GM12878 (cell line): ENCODE data around the gene NFYC. TPM values are rescaled to one million over a fixed set of nuclear protein-coding genes. Genes with fewer than 3 reads are reported as not detected.
A peak's percentile ranks its signal among the peaks of the same experiment; 100 is the strongest.
"Not testable (repeated sequence)": the region's sequence is repeated elsewhere in the genome, so short reads cannot be mapped to it uniquely, and the experiment has no call there.

ENCODE experiments used
- ATAC-seq: fragments of 200-7000 bp; cut with Tn5 transposase; 3 replicates; pipeline ENCODE4 v1.9.1; 2020; ENCODE audit warnings: mild to moderate bottlenecking, moderate library complexity
- BruUV-seq: library from RNA; stranded (reverse); fragments of 400-500 nt; replicated peaks from 2 replicates; lab custom pipeline; 2021; lab: Mats Ljungman, UMichigan
- CTCF ChIA-PET: fragments of 300-600 bp; sonication (Branson Sonifier 250); formaldehyde crosslinking; extraction: SDS; loops from one replicate; lab custom pipeline; 2021; ENCODE audit warnings: inconsistent platforms; lab: Yijun Ruan, JAX
- POLR2A ChIA-PET: fragments of 350-600 bp; formaldehyde crosslinking; extraction: SDS; loops from one replicate; lab custom pipeline; 2021; ENCODE audit warnings: inconsistent platforms; lab: Charles Lee
- RAD21 ChIA-PET: fragments of 300-600 bp; sonication (Branson Sonifier 250); formaldehyde crosslinking; loops from one replicate; lab custom pipeline; 2023; ENCODE audit warnings: antibody characterized with exemption; ENCODE audit not compliant: unreplicated experiment; lab: Charles Lee
- SMC1A ChIA-PET: fragments of 300-600 bp; sonication (Branson Sonifier 250); formaldehyde crosslinking; loops from one replicate; lab custom pipeline; 2023; ENCODE audit not compliant: unreplicated experiment, uncharacterized antibody; lab: Charles Lee
- DNase-seq: peaks from one replicate; pipeline ENCODE4 v3.0.0-alpha.2; 2011; ENCODE audit warnings: low read depth, low spot score
- FAIRE-seq: peaks from 3 replicates; lab custom pipeline; 2011; peaks lifted over from hg19 to GRCh38; lab: Jason Lieb, UNC
- H2AFZ ChIP-seq: 2 replicates; pipeline ENCODE4 v1.6.0; 2011; ENCODE audit warnings: low read depth, low read length, control low read depth; ENCODE audit not compliant: control insufficient read depth
- H3K27ac ChIP-seq: 2 replicates; pipeline ENCODE4 v1.5.1; 2011; ENCODE audit warnings: control low read depth; ENCODE audit not compliant: control insufficient read depth, insufficient read depth
- H3K27me3 ChIP-seq, 2 experiments: replicated peaks in 1 of 2; 2 replicates each; pipeline versions ENCODE4 v1.6.0 to v1.6.1; 2011; ENCODE audit warnings: low read length in 1 of 2; ENCODE audit not compliant: control insufficient read depth in 2 of 2, insufficient read depth in 2 of 2
- H3K36me3 ChIP-seq, 2 experiments: 2 replicates each; pipeline ENCODE4 v1.5.1; 2011; ENCODE audit warnings: low read length in 1 of 2; ENCODE audit not compliant: control insufficient read depth in 2 of 2, insufficient read depth in 2 of 2
- H3K4me1 ChIP-seq: 2 replicates; pipeline ENCODE4 v1.6.1; 2011; ENCODE audit warnings: mild to moderate bottlenecking, low read length, moderate library complexity, mixed read lengths; ENCODE audit not compliant: control insufficient read depth, insufficient read depth
- H3K4me2 ChIP-seq: 2 replicates; pipeline ENCODE4 v1.6.0; 2011; ENCODE audit warnings: control low read depth; ENCODE audit not compliant: control insufficient read depth, insufficient read depth
- H3K4me3 ChIP-seq: fragments of 200-600 bp; sonication (generic); 2 replicates; pipeline ENCODE4 v1.5.1; 2016
- H3K79me2 ChIP-seq: 2 replicates; pipeline ENCODE4 v1.6.0; 2011; ENCODE audit warnings: low read length; ENCODE audit not compliant: control insufficient read depth, insufficient read depth
- H3K9ac ChIP-seq: 2 replicates; pipeline ENCODE4 v1.8.0; 2011; ENCODE audit warnings: low read length, control low read depth, mixed read lengths; ENCODE audit not compliant: control insufficient read depth, insufficient read depth
- H3K9me3 ChIP-seq: replicated peaks from 3 replicates; pipeline ENCODE4 v1.5.1; 2011; ENCODE audit warnings: mild to moderate bottlenecking, low read length; ENCODE audit not compliant: control insufficient read depth, insufficient read depth
- H4K20me1 ChIP-seq: 2 replicates; pipeline ENCODE4 v1.6.0; 2011; ENCODE audit not compliant: control insufficient read depth, insufficient read depth
- RFX5 ChIP-seq: IDR thresholded peaks from 2 replicates; pipeline ENCODE4 v1.6.1; 2011; ENCODE audit warnings: low read depth, low read length, improper control_type of control experiment
- ZSCAN29 ChIP-seq: fragments of 450-650 bp; IDR thresholded peaks from 2 replicates; pipeline ENCODE4 v1.6.1; 2017; ENCODE audit warnings: mild to moderate bottlenecking, moderate library complexity
- WGBS: methylation state at CpG from one replicate; pipeline ENCODE4 v1.1.6; 2016; ENCODE audit warnings: low lambda C conversion rate; ENCODE audit not compliant: insufficient replicate concordance, insufficient coverage; ENCODE audit errors: missing lambda C conversion rate; 5-methylcytosine and 5-hydroxymethylcytosine counted together
- in situ Hi-C: fragments of 300-500 bp; cut with MboI; formaldehyde crosslinking; loops from 9 replicates; pipeline ENCODE4 v1.14.3; 2018; ENCODE audit warnings: mixed read lengths
- intact Hi-C: fragments of 100-400 bp; cut with micrococcal nuclease; formaldehyde crosslinking; loops from one replicate; pipeline ENCODE4 v1.14.2; 2022; ENCODE audit not compliant: unreplicated experiment
- polyA plus RNA-seq, 11 experiments: library from polyadenylated mRNA; depleted of rRNA in 4 of 11; unstranded in 6 of 11; stranded (reverse) in 5 of 11; fragments of >200 nt; fragmentation: Nextera tagmentation in 4 of 11; fragmentation: Illumina TruSeq in 1 of 11; extraction: Ambion mirVana in 4 of 11; extraction: Trizol in 1 of 11; gene quantifications; 1 replicate in 1 of 11; 2 replicates in 10 of 11; pipeline versions ENCODE4 v1.2.1 to v1.2.3, GENCODE V29; 2011 to 2016; ENCODE audit warnings: inconsistent platforms in 2 of 11, missing spikeins in 2 of 11, low read depth in 1 of 11
- total RNA-seq, 4 experiments: library from RNA; depleted of rRNA in 3 of 4; stranded (reverse); fragments of >200 nt in 3 of 4; fragmentation: Illumina TruSeq in 1 of 4; extraction: Trizol in 1 of 4; gene quantifications; 2 replicates each; pipeline versions ENCODE4 v1.2.1 to v1.2.3, GENCODE V29; 2013 to 2021
- TF ChIP-seq, protein P1 (sequence below): IDR thresholded peaks from 2 replicates; pipeline ENCODE4 v1.6.1; 2011; ENCODE audit warnings: low read depth, low read length, improper control_type of control experiment, borderline replicate concordance

NFYC gene
- total and polyA plus RNA-seq, 10 of the 15 experiments (the other 5 are each of a cell fraction or from before 2014, with no cell fraction given), result 4.3 to 84.2 (median 58.3) TPM

- ChIA-PET CTCF (interaction anchor here (0.6 to 3.6 kb wide), 24 partner anchors 9 to 461 kb away, joined by 3 to 19 read pairs (median 5); partner anchors contain the start of gene NFYC), POLR2A (interaction anchor here (1.0 to 2.1 kb wide), 6 partner anchors 9 to 33 kb away, joined by 3 to 5 read pairs (median 4); no protein-coding TSS in a partner anchor), RAD21 (interaction anchor here (1.0 to 1.8 kb wide), 10 partner anchors 10 to 98 kb away, joined by 3 to 8 read pairs (median 4); partner anchors contain the start of gene NFYC), SMC1A (interaction anchor here (0.7 to 3.3 kb wide), 15 partner anchors 9 to 98 kb away, joined by 3 to 20 read pairs (median 5); partner anchors contain the start of gene NFYC)
- Histone ChIP-seq H2AFZ (no peak overlapping the region), H4K20me1 (no peaks in the 10 kb centered on the region), H3K4me1 (no peaks in the 10 kb centered on the region), H3K4me3 (no peak overlapping the region), H3K36me3 (peaks cover 2 to 3% of the 10 kb centered on the region in 2 experiments; a peak in 3 of 4 replicates), H3K4me2 (no peak overlapping the region), H3K9me3 (no peaks in the 10 kb centered on the region), H3K79me2 (peaks cover 63% of the 10 kb centered on the region), H3K27me3 (no peaks in the 10 kb centered on the region), H3K9ac (no peak overlapping the region), H3K27ac (no peak overlapping the region)
- ATAC-seq (no peak), DNase-seq (no peak), FAIRE-seq (no peak)
- TSS peak; percentile 23 for BruUV-seq
- TF ChIP-seq RFX5, result no peak
- TF ChIP-seq, protein P1, sequence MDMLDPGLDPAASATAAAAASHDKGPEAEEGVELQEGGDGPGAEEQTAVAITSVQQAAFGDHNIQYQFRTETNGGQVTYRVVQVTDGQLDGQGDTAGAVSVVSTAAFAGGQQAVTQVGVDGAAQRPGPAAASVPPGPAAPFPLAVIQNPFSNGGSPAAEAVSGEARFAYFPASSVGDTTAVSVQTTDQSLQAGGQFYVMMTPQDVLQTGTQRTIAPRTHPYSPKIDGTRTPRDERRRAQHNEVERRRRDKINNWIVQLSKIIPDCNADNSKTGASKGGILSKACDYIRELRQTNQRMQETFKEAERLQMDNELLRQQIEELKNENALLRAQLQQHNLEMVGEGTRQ, result no peak
- no peak for TF ChIP-seq ZSCAN29
- in situ Hi-C loops (no loop called here), intact Hi-C loops (no loop called here)
- WGBS, result 95% methylated on average over 8 of the region's 8 CpGs
Observed at GRCh38 chr1:40723196-40723955, 31.9 kb downstream of the NFYC start.

DNA sequence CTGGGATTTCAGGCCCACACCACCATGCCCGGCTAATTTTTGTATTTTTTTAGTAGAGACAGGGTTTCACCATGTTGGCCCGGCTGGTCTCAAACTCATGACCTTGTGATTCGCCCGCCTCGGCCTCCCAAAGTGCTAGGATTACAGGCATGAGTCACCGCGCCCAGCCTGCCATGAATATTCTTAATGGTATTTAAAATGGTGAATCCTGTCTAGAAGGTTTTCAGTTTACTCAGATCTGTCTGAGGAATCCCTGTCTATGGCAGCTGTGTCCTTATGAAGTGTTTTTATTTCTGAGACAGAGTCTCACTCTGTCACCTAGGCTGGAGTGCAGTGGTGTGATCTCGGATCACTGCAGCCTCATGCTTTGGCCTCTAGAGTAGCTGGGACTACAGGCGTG is 36.2 kb downstream of the NFYC start:
- H3K4me3 ChIP-seq, DNase-seq, H3K4me1 ChIP-seq, FAIRE-seq, RAD21 ChIA-PET, ATAC-seq, H3K4me2 ChIP-seq, intact Hi-C loops, H2AFZ ChIP-seq, H3K9me3 ChIP-seq, H3K36me3 ChIP-seq, H4K20me1 ChIP-seq, BruUV-seq, H3K27me3 ChIP-seq, H3K27ac ChIP-seq, H3K9ac ChIP-seq, CTCF ChIA-PET, POLR2A ChIA-PET, in situ Hi-C loops: not testable (repeated sequence)
- H3K79me2 ChIP-seq, result peaks cover 62% of the 10 kb centered on the region
- 96% methylated on average over 9 of the region's 9 CpGs for WGBS
- SMC1A ChIA-PET, result interaction anchor here (1.1 kb wide), 1 partner anchor 68 kb away, joined by 3 read pairs; no protein-coding TSS in a partner anchor
